HCT116 (cell line): ENCODE measurements around the gene DNPEP. TPM values are rescaled to one million over a fixed set of nuclear protein-coding genes. Genes with fewer than 3 reads are reported as not detected.

ENCODE experiments used
- ATAC-seq: fragments of 200-7000 bp; cut with Tn5 transposase; 2 replicates; pipeline ENCODE4 v1.9.1; 2020; ENCODE audit warnings: mild to moderate bottlenecking, moderate library complexity
- BruUV-seq: library from RNA; stranded (reverse); fragments of 400-500 nt; replicated peaks from 2 replicates; lab custom pipeline; 2021; lab: Mats Ljungman, UMichigan
- CTCF ChIA-PET: fragments of 300-600 bp; sonication (Branson Sonifier 250); formaldehyde crosslinking; loops from one replicate; lab custom pipeline; 2021; ENCODE audit warnings: antibody characterized with exemption; lab: Charles Lee
- POLR2A ChIA-PET: fragments of 300-600, 350-600 bp; sonication (Branson Sonifier 250); formaldehyde crosslinking; loops from one replicate; lab custom pipeline; 2021; ENCODE audit warnings: antibody characterized with exemption; lab: Charles Lee
- RAD21 ChIA-PET, 2 experiments: fragments of 300-600 bp; sonication (Branson Sonifier 250); formaldehyde crosslinking; loops; one replicate each; lab custom pipeline; 2023; ENCODE audit warnings: low total read pairs in 2 of 2; ENCODE audit not compliant: uncharacterized antibody in 2 of 2, unreplicated experiment in 2 of 2, low non-redundant PET in 1 of 2; lab: Charles Lee
- DNase-seq: peaks from one replicate; pipeline ENCODE4 v3.0.0-alpha.2; 2010; ENCODE audit warnings: low read depth, low spot score
- H2AFZ ChIP-seq: fragments of 200-600 bp; shearing (Covaris generic), sonication (generic); 2 replicates; pipeline ENCODE4 v1.6.1; 2017; ENCODE audit warnings: low read depth, mixed run types, mixed read lengths, antibody characterized with exemption, low read length; ENCODE audit not compliant: poor library complexity, severe bottlenecking
- H3K27ac ChIP-seq: 2 replicates; pipeline ENCODE4 v1.5.1; 2012; ENCODE audit warnings: low read depth, low read length
- H3K27me3 ChIP-seq: fragments of 200-600 bp; sonication (generic); 2 replicates; pipeline ENCODE4 v1.6.1; 2016; ENCODE audit warnings: mixed run types, low read length, mixed read lengths; ENCODE audit not compliant: insufficient read depth
- H3K36me3 ChIP-seq, 2 experiments: fragments of 200-500 bp in 1 of 2; fragments of 200-600 bp in 1 of 2; sonication (Bioruptor generic) in 1 of 2; sonication (generic) in 1 of 2; 2 replicates each; pipeline versions ENCODE4 v1.5.1 to v1.6.1; 2014 to 2016; ENCODE audit warnings: low read length in 2 of 2, inconsistent platforms in 1 of 2, mixed read lengths in 1 of 2, mixed run types in 1 of 2; ENCODE audit not compliant: insufficient read depth in 2 of 2, control insufficient read depth in 1 of 2
- H3K4me1 ChIP-seq, 2 experiments: fragments of 200-600 bp in 1 of 2; sonication (generic) in 1 of 2; 2 replicates each; pipeline versions ENCODE4 v1.5.1 to v1.6.1; 2012 to 2017; ENCODE audit warnings: low read length in 2 of 2, inconsistent platforms in 1 of 2, mild to moderate bottlenecking in 1 of 2, mixed read lengths in 1 of 2, mixed run types in 1 of 2, moderate library complexity in 1 of 2; ENCODE audit not compliant: insufficient read depth in 2 of 2, control insufficient read depth in 1 of 2
- H3K4me2 ChIP-seq: fragments of 200-600 bp; sonication (generic); 2 replicates; pipeline ENCODE4 v1.6.1; 2017; ENCODE audit warnings: mixed run types, low read length, mixed read lengths
- H3K4me3 ChIP-seq, 2 experiments: fragments of 200-600 bp in 1 of 2; sonication (generic) in 1 of 2; replicated peaks in 1 of 2; 2 replicates each; pipeline ENCODE4 v1.5.1; 2011 to 2016; ENCODE audit warnings: low read length in 2 of 2, control low read depth in 1 of 2, low read depth in 1 of 2, mild to moderate bottlenecking in 1 of 2, mixed read lengths in 1 of 2, mixed run types in 1 of 2
- H3K79me2 ChIP-seq: fragments of 200-600 bp; sonication (generic); 2 replicates; pipeline ENCODE4 v1.6.1; 2017; ENCODE audit warnings: mild to moderate bottlenecking, mixed run types, low read length, moderate library complexity, mixed read lengths; ENCODE audit not compliant: insufficient read depth
- H3K9ac ChIP-seq: fragments of 200-600 bp; sonication (generic); 2 replicates; pipeline ENCODE4 v1.6.1; 2016; ENCODE audit warnings: low read length, mixed read lengths
- H3K9me2 ChIP-seq: fragments of 200-600 bp; sonication (generic), shearing (Covaris generic); 2 replicates; pipeline ENCODE4 v1.6.1; 2017; ENCODE audit warnings: mixed run types, mild to moderate bottlenecking, moderate library complexity; ENCODE audit not compliant: insufficient read depth
- H3K9me3 ChIP-seq, 2 experiments: fragments of 200-500 bp in 1 of 2; fragments of 200-600 bp in 1 of 2; sonication (Bioruptor generic) in 1 of 2; sonication (generic) in 1 of 2; 2 replicates each; pipeline ENCODE4 v1.6.1; 2014 to 2017; ENCODE audit warnings: low read length in 2 of 2, mixed read lengths in 2 of 2, inconsistent platforms in 1 of 2, low read depth in 1 of 2, mild to moderate bottlenecking in 1 of 2, mixed run types in 1 of 2, moderate library complexity in 1 of 2; ENCODE audit not compliant: control insufficient read depth in 1 of 2, insufficient read depth in 1 of 2
- H4K20me1 ChIP-seq: fragments of 200-600 bp; sonication (generic), shearing (Covaris generic); 2 replicates; pipeline ENCODE4 v1.6.1; 2017; ENCODE audit warnings: mixed run types, mild to moderate bottlenecking, moderate library complexity; ENCODE audit not compliant: insufficient read depth
- ATF3 ChIP-seq: IDR thresholded peaks from 2 replicates; pipeline ENCODE4 v1.6.1; 2012
- CBX3 ChIP-seq: IDR thresholded peaks from 2 replicates; pipeline ENCODE4 v1.6.1; 2012; ENCODE audit warnings: low read depth
- CEBPB ChIP-seq: IDR thresholded peaks from 2 replicates; pipeline ENCODE4 v1.6.1; 2012; ENCODE audit warnings: low read depth
- CTCF ChIP-seq, 3 experiments: fragments of 200-600 bp in 1 of 3; sonication (generic) in 1 of 3; IDR thresholded peaks in 2 of 3; conservative IDR thresholded peaks in 1 of 3; 2 replicates each; pipeline ENCODE4 v1.5.1; 2012 to 2017; ENCODE audit warnings: low read depth in 2 of 3, low read length in 2 of 3, antibody characterized with exemption in 1 of 3, borderline replicate concordance in 1 of 3, control low read depth in 1 of 3, mild to moderate bottlenecking in 1 of 3, mixed read lengths in 1 of 3, mixed run types in 1 of 3, moderate library complexity in 1 of 3; ENCODE audit not compliant: insufficient read depth in 1 of 3
- EGR1 ChIP-seq: IDR thresholded peaks from 2 replicates; pipeline ENCODE4 v1.6.1; 2012; ENCODE audit warnings: low read depth
- EZH2phosphoT487 ChIP-seq: fragments of 200-600 bp; IDR thresholded peaks from 2 replicates; pipeline ENCODE4 v1.6.1; 2018; ENCODE audit warnings: antibody characterized with exemption, borderline replicate concordance
- FOSL1 ChIP-seq: IDR thresholded peaks from 2 replicates; pipeline ENCODE4 v1.6.1; 2012; ENCODE audit warnings: low read depth
- JUND ChIP-seq: IDR thresholded peaks from 2 replicates; pipeline ENCODE4 v1.6.1; 2012
- POLR2AphosphoS5 ChIP-seq: IDR thresholded peaks from 2 replicates; pipeline ENCODE4 v1.6.1; 2011; ENCODE audit warnings: mild to moderate bottlenecking, low read depth, low read length, moderate library complexity
- RAD21 ChIP-seq: IDR thresholded peaks from 2 replicates; pipeline ENCODE4 v1.6.1; 2012; ENCODE audit warnings: low read depth, mild to moderate bottlenecking
- SP1 ChIP-seq: IDR thresholded peaks from 2 replicates; pipeline ENCODE4 v1.6.1; 2012; ENCODE audit warnings: low read depth
- SRF ChIP-seq: IDR thresholded peaks from 2 replicates; pipeline ENCODE4 v1.6.1; 2012; ENCODE audit warnings: low read depth
- YY1 ChIP-seq: IDR thresholded peaks from 2 replicates; pipeline ENCODE4 v1.6.1; 2011; ENCODE audit warnings: low read length, low read depth, moderate library complexity, mild to moderate bottlenecking; ENCODE audit not compliant: insufficient replicate concordance; ENCODE audit errors: extremely low read depth
- ZBTB33 ChIP-seq: IDR thresholded peaks from 2 replicates; pipeline ENCODE4 v1.6.1; 2011; ENCODE audit warnings: mild to moderate bottlenecking, low read length, moderate library complexity; ENCODE audit not compliant: insufficient replicate concordance; ENCODE audit errors: extremely low read depth
- ZNF274 ChIP-seq: fragments of 200-500 bp; sonication (Bioruptor generic); IDR thresholded peaks from 2 replicates; pipeline ENCODE4 v1.6.1; 2014; ENCODE audit warnings: mild to moderate bottlenecking, low read depth, low read length, inconsistent platforms
- intact Hi-C: fragments of 100-400 bp; cut with micrococcal nuclease; formaldehyde crosslinking; loops from 2 replicates; pipeline ENCODE4 v1.10.0; 2022
- total RNA-seq: library from RNA; stranded (reverse); gene quantifications from one replicate; pipeline ENCODE4 v1.2.1, GENCODE V29; 2021; ENCODE audit not compliant: unreplicated experiment

The DNPEP gene
- total RNA-seq, 1 experiment from 2014 or later, result 80.1 TPM

- H3K9me2 ChIP-seq, result no peaks in the 10 kb centered on the region
- no peak overlapping the region for H2AFZ ChIP-seq
- POLR2A ChIA-PET, result no interaction called here
- no peak overlapping the region for H3K9ac ChIP-seq
- no peaks in the 10 kb centered on the region for H3K36me3 ChIP-seq
- H3K27ac ChIP-seq, result no peak overlapping the region
- ATAC-seq (no peak), DNase-seq (no peak)
- no peaks in the 10 kb centered on the region for H4K20me1 ChIP-seq
- H3K4me2 ChIP-seq, result no peak overlapping the region
- CTCF ChIA-PET, result no interaction called here
- H3K27me3 ChIP-seq, result peaks cover 2% of the 10 kb centered on the region; the same call in 1 of the 2 replicates
- no peak for TF ChIP-seq YY1
- no peak for TF ChIP-seq ZNF274
- no peak for TF ChIP-seq ZBTB33
- TF ChIP-seq FOSL1, result no peak
- H3K4me1 ChIP-seq, result no peaks in the 10 kb centered on the region
- intact Hi-C loops, result no loop called here
- no peaks in the 10 kb centered on the region for H3K79me2 ChIP-seq
- no peak overlapping the region for H3K4me3 ChIP-seq
- no TSS peak for BruUV-seq
- RAD21 ChIA-PET, result no interaction called here
- no peaks in the 10 kb centered on the region for H3K9me3 ChIP-seq
Observed at GRCh38 chr2:219344751-219345430, 42.8 kb downstream of the DNPEP start.

GRCh38 chr2:219335373-219335786, 52.3 kb downstream of the DNPEP start:
- Histone ChIP-seq H3K9ac (no peak overlapping the region), H3K36me3 (no peaks in the 10 kb centered on the region), H3K9me2 (no peaks in the 10 kb centered on the region), H3K27ac (no peak overlapping the region), H3K27me3 (no peaks in the 10 kb centered on the region; the same call in 1 of the 2 replicates), H2AFZ (no peak overlapping the region), H4K20me1 (no peaks in the 10 kb centered on the region), H3K4me2 (no peak overlapping the region), H3K79me2 (no peaks in the 10 kb centered on the region), H3K4me3 (no peak overlapping the region), H3K4me1 (no peaks in the 10 kb centered on the region), H3K9me3 (no peaks in the 10 kb centered on the region)
- ATAC-seq, result no peak
- intact Hi-C loops, result no loop called here
- DNase-seq, result no peak
- ChIA-PET RAD21 (no interaction called here), CTCF (interaction anchor here (0.5 kb wide), 1 partner anchor 87 kb away, joined by 7 read pairs; no protein-coding TSS in a partner anchor), POLR2A (no interaction called here)
- TF ChIP-seq FOSL1 (no peak), POLR2AphosphoS5 (no peak), EZH2phosphoT487 (no peak), CEBPB (no peak), RAD21 (no peak), SP1 (no peak), ZNF274 (no peak), ATF3 (no peak), EGR1 (no peak), SRF (no peak), CBX3 (no peak), CTCF (IDR thresholded peaks at IDR 0.05 in 2 of 3, conservative IDR thresholded peaks at IDR 0.05 in 1 of 3; ENCODE audit: borderline replicate concordance in 1 of 3, insufficient read depth in 1 of 3, low read depth in 2 of 3, low read length in 2 of 3) (no peak), JUND (no peak)
- BruUV-seq, result no TSS peak
